ENCODE data around the gene ANO2. TPM values are rescaled to one million over a fixed set of nuclear protein-coding genes. Genes with fewer than 3 reads are reported as not detected.
"Not testable (repeated sequence)": the region's sequence is repeated elsewhere in the genome, so short reads cannot be mapped to it uniquely, and the experiment has no call there.

The ANO2 gene
- total RNA-seq, 1 donor from 2014 or later = 20.1 TPM

DNA sequence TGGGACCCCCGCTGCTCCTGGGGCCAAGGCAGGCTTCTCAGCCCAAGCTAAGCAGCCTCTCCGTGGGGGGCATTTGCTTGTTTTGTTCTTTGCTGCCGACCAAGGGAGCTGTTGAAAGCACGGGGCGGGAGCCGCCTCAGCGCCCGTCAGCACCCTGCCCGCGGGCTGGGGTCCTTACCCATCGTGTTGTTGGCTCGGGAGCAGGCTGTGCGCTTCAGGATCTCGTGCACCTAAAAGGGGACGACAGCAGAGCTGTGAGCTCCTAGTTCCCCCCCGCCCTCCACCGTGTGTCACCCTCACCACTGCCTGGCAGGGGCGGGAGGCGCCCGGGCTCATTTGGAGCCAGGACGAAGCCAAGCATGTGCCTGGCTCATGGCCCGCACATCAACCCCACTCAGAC is 117.5 kb downstream of the ANO2 start:
- H3K36me3 ChIP-seq = no peaks in the 10 kb centered on the region
- no peak overlapping the region for H3K27ac ChIP-seq
- H3K27me3 ChIP-seq = no peaks in the 10 kb centered on the region
- DNase-seq (ENCODE audit: low spot score in 2 of 2) = no peak
- intact Hi-C loops (cut with DNase I) = no loop called here
- H3K4me3 ChIP-seq = no peak overlapping the region
- peaks cover 0 to 3% of the 10 kb centered on the region in 2 donors for H3K9me3 ChIP-seq
- TF ChIP-seq, protein P1, sequence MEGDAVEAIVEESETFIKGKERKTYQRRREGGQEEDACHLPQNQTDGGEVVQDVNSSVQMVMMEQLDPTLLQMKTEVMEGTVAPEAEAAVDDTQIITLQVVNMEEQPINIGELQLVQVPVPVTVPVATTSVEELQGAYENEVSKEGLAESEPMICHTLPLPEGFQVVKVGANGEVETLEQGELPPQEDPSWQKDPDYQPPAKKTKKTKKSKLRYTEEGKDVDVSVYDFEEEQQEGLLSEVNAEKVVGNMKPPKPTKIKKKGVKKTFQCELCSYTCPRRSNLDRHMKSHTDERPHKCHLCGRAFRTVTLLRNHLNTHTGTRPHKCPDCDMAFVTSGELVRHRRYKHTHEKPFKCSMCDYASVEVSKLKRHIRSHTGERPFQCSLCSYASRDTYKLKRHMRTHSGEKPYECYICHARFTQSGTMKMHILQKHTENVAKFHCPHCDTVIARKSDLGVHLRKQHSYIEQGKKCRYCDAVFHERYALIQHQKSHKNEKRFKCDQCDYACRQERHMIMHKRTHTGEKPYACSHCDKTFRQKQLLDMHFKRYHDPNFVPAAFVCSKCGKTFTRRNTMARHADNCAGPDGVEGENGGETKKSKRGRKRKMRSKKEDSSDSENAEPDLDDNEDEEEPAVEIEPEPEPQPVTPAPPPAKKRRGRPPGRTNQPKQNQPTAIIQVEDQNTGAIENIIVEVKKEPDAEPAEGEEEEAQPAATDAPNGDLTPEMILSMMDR (IDR thresholded peaks at IDR 0.05) = no peak
- no peaks in the 10 kb centered on the region for H3K4me1 ChIP-seq

DNA sequence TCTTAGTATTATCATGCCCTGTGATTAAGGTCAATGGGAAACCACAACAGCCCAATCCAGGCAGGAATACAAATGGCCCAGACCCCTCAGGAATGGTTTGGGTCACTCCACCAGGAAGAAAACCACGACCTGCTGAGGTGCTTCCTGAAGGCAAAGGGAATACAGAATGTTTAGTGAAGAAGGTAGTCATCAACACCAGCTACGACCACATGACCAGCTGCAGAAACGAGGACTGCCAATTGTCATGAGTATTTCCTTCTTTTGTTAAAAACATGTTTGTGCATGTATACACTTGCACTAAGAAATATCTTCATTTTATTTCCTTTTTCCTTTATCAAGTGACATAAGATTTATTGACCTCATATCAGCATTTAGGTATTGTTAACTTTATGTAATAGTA is 119.3 kb downstream of the ANO2 start:
- DNase-seq (ENCODE audit: low spot score in 2 of 2); H3K27ac ChIP-seq; H3K4me1 ChIP-seq; H3K9me3 ChIP-seq; H3K36me3 ChIP-seq; H3K27me3 ChIP-seq; intact Hi-C loops (cut with DNase I); H3K4me3 ChIP-seq: not testable (repeated sequence)

DNA sequence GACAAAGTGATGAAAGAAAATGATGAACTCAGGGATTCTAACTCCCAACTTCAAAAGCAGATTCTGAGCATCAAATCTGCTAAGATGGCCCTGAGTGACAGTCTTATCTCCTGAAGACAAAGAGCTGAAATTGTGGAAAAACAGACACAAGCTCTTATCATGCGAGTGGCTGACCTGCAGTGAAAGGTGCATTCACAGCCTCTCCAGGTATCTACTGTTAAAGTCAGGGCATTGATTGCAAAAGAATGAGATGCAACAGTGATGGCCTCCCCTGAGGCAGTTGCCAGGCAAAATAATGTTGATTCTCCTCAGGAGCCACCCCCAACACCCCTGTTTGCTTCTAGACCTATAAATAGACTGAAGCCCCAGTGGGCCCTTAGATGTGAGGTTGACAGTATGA is 126.2 kb downstream of the ANO2 start:
- H3K4me3 ChIP-seq; H3K27ac ChIP-seq; H3K27me3 ChIP-seq; H3K4me1 ChIP-seq; intact Hi-C loops (cut with DNase I); H3K9me3 ChIP-seq; H3K36me3 ChIP-seq; DNase-seq (ENCODE audit: low spot score in 2 of 2): not testable (repeated sequence)

DNA sequence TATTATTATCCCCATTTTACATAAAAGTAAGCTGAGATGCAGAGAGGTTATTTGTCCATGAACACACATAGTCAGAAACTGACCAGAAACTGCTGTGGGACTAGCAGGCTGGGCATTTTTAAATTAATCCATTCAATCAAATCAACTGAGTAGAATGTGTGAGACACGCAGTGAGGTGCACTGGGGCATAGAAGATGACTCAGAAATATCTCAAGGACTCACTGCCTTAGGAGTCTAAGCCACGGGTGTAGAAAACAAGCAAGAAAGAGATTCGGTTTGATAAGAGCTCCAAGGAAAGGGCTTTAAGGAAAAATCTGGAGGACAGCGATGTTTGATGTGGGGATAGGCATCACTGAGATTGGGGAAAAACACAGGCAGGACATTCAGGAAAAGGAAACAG is 127.8 kb downstream of the ANO2 start:
- TF ChIP-seq, protein P1 (IDR thresholded peaks at IDR 0.05) = no peak
- H3K9me3 ChIP-seq = peaks cover 0 to 5% of the 10 kb centered on the region in 2 donors
- intact Hi-C loops (cut with DNase I) = no loop called here
- no peak overlapping the region for H3K4me3 ChIP-seq
- no peaks in the 10 kb centered on the region for H3K36me3 ChIP-seq
- no peak for DNase-seq (ENCODE audit: low spot score in 2 of 2)
- no peak overlapping the region for H3K27ac ChIP-seq
- no peaks in the 10 kb centered on the region for H3K27me3 ChIP-seq
- H3K4me1 ChIP-seq = no peaks in the 10 kb centered on the region

- H3K4me3 ChIP-seq = no peak overlapping the region
- H3K36me3 ChIP-seq = no peaks in the 10 kb centered on the region
- intact Hi-C loops (cut with DNase I) = no loop called here
- DNase-seq (ENCODE audit: low spot score in 2 of 2) = no peak
- H3K4me1 ChIP-seq = no peaks in the 10 kb centered on the region
- H3K9me3 ChIP-seq = no peaks in the 10 kb centered on the region
- TF ChIP-seq, protein P1 (IDR thresholded peaks at IDR 0.05) = no peak
- H3K27me3 ChIP-seq = no peaks in the 10 kb centered on the region
- H3K27ac ChIP-seq = no peak overlapping the region
Observed at GRCh38 chr12:5809586-5809985, 135.5 kb downstream of the ANO2 start.

DNA sequence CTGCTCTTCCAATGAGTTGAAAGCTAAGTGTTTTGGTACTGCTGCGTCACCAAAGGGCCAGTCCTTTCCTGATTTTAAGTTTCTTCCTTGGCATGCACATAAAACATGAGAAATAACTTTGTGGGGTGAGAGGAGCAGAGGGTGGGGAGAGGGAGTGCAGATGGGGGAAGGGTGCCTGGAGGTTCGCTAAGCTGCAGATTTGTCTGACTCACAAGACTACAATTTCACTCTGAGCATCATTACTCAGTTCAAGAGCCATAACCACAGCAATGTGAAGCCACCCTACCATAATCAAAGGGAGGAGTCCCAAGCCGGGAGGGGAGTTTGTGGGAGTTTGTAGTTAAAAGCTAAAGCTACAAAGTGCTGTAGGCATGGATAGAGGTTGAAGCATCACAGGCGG is 136.1 kb downstream of the ANO2 start:
- DNase-seq (ENCODE audit: low spot score in 2 of 2) = no peak
- Histone ChIP-seq H3K9me3 (no peaks in the 10 kb centered on the region), H3K27me3 (no peaks in the 10 kb centered on the region), H3K4me3 (no peak overlapping the region), H3K27ac (no peak overlapping the region), H3K4me1 (no peaks in the 10 kb centered on the region), H3K36me3 (no peaks in the 10 kb centered on the region)
- intact Hi-C loops (cut with DNase I) = no loop called here
- TF ChIP-seq, protein P1 (IDR thresholded peaks at IDR 0.05) = no peak

DNA sequence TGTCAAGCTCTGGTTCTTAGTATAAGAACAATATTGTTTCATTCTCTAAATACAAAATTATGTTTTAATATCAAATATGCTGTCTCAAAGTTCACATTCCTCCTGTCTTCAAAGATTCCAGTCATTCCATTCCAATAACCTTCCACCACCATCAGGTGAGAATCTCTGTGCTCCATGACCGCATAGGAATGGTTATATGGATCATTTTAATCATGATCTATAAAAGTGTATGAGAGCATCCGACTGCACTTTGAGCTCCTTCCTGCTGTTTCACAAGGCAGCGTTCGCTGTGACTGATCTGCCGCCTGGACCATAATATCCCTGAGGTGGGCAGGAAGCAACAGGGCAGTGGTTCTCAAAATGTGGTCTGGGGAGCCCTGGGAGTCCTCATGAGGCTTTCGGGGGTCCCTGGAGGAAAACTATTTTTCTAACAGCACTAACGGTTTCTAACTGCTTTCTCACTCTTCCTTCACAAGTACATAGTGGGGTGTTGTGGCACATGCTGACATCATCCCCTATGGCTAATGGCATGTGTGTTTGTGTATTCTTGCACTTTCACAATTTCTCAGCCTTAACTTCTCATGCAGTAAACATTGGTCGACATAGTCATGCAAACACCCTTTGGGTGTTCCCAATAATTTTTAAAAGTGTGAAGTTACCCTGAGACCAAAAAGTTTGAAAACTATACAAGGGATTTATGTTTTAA is 137.4 kb downstream of the ANO2 start:
- intact Hi-C loops (cut with DNase I) = no loop called here
- TF ChIP-seq, protein P1 (IDR thresholded peaks at IDR 0.05) = no peak
- Histone ChIP-seq H3K4me1 (no peaks in the 10 kb centered on the region), H3K27ac (no peak overlapping the region), H3K4me3 (no peak overlapping the region), H3K27me3 (no peaks in the 10 kb centered on the region), H3K9me3 (no peaks in the 10 kb centered on the region), H3K36me3 (no peaks in the 10 kb centered on the region)
- DNase-seq (ENCODE audit: low spot score in 2 of 2) = no peak

All from ascending aorta (tissue), 2 donors.